Activated CD8-positive, alpha-beta memory T cell treated with anti-CD3 and anti-CD28 coated beads for 1 hour (primary cell): ENCODE measurements around the gene NPHP4.

Experiments
- DNase-seq, 2 donors: peaks; one replicate each; pipeline ENCODE4 v3.0.0-alpha.2; 2020; ENCODE audit warnings: low read depth in 1 of 2; ENCODE audit errors: extremely low read depth in 1 of 2

Gene NPHP4

GRCh38 chr1:5916572-5917280 is 75.5 kb downstream of the NPHP4 start:
- DNase-seq = no peak

- DNase-seq = no peak
Measured at GRCh38 chr1:5915587-5916571, 76.3 kb downstream of the NPHP4 start.

- DNase-seq = no peak
Measured at GRCh38 chr1:5914676-5915365, 77.4 kb downstream of the NPHP4 start.

- DNase-seq = no peak
Measured at GRCh38 chr1:5913876-5914275, 78.3 kb downstream of the NPHP4 start.

DNA sequence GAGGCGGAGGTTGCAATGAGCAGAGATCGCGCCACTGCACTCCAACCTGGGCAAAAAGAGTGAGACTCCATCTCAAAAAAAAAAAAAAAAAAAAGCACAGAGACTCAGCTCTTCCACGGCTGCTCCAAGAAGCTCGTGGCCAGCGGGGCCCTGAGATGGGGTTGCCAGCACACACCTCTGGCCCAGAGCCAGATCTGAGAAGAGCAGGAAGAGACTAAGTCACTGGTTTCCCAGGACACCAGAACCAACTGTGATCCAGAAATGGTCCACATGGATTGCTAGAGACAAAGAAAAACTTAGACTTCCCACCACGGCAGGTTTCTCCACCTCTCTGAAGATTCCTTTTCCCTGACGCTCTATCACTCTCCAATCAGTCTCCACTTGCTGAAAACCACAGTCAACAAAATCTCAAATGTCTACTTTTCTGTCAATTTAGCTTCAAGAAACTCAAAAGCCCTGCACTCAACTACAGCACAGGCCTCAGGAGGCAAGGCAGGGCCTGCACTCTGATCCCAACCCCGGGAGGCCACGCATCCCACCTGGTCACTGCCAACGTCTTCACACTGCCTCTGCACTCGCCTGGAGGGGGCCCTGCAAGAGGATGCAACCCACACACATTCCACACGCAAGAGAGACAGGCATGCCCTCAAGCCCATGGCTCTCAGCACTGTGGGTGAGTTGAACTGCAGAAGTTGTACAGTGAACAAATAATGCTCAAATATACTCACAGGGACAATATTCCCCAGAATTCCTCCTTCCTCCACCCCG is 79.0 kb downstream of the NPHP4 start:
- no peak for DNase-seq

DNA sequence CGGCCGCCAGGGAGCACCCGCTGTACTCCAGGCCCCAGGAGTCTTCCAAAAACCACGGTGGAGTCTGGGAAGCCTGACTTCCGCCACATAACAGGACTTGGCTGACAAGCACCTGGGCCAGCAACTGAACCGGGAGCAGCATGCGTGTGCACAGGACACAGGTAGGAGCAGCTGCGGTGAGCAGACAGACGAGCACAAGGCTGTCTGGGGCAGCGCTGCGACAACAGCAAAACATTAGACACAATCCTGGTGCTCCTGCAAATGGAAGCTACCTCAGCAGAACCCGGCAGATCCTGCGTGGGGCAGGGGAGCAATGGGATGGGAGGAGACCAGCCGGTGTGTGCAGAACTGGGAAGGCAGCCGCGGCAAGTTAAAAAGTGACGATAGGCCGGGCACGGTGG is 80.4 kb downstream of the NPHP4 start:
- DNase-seq = no peak

- DNase-seq = no peak
Measured at GRCh38 chr1:5911157-5911556, 81.1 kb downstream of the NPHP4 start.

DNA sequence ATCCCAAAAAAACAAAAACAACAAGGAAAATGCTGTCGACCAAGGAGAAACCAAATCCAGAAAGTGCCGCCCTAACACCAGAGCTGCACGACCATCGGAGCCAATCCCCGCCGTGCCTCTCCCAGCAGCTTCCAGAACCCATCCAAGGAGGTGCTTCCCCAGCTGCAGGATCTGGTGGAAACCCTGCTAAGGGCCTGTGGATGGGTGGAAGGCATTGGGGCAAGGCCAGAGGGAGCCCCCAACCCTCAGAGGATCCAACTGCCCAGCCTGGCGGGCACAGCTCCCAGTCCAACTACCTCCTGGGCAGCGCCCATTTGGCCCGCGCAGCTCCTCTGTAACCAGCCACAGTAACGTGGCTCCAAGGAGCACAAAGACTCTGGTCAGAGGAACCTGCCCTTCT is 81.6 kb downstream of the NPHP4 start:
- no peak for DNase-seq

DNA sequence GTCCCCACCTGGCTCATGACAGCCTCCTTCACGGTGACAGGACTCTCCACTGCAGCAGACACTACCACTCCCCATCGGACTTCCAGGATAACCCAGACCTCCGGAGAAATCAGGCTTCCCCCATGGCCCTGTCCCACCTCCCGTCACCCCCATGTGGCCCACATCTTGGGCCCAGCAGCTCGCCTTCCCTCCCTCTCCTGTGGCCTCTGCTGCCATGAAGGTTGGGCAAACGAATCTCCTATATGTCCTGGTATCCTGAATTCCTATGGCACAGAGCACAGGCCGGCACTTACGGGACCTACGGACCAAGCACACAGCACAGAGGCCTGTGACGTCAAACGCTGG is 82.0 kb downstream of the NPHP4 start:
- no peak for DNase-seq

DNA sequence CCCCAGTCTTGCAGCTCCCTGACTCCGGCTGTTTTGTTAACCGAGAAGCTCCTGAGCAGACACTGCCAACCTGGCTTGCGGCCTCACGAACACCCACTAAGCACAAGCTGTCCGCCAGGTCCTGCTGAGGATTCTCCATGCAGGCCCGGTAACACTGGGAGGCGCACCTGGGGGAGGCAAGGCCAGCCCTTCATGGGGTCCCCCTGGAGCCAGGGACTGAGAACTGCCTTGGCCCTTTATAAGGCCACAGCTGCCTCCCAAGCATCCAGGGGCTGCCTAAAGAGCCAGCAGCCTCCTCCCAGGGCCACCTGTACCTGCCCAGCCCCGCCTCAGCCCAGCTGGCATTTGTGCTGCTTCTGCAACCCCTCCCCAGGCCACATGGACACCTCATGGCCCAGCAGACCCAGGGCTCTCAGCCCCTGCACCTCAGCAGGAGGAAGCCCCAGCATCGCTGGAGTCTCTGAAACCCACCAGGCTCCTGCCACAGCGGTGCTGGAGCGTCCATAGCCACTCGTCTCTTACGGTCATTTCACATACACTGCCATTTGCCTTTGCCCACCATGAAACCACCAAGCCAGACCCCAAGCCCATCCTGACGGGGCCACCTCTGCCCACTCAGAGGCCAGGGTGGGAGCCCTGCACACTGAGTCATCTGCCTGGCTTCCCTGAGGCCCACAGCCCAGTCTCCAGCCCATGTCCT is 82.5 kb downstream of the NPHP4 start:
- no peak for DNase-seq

DNA sequence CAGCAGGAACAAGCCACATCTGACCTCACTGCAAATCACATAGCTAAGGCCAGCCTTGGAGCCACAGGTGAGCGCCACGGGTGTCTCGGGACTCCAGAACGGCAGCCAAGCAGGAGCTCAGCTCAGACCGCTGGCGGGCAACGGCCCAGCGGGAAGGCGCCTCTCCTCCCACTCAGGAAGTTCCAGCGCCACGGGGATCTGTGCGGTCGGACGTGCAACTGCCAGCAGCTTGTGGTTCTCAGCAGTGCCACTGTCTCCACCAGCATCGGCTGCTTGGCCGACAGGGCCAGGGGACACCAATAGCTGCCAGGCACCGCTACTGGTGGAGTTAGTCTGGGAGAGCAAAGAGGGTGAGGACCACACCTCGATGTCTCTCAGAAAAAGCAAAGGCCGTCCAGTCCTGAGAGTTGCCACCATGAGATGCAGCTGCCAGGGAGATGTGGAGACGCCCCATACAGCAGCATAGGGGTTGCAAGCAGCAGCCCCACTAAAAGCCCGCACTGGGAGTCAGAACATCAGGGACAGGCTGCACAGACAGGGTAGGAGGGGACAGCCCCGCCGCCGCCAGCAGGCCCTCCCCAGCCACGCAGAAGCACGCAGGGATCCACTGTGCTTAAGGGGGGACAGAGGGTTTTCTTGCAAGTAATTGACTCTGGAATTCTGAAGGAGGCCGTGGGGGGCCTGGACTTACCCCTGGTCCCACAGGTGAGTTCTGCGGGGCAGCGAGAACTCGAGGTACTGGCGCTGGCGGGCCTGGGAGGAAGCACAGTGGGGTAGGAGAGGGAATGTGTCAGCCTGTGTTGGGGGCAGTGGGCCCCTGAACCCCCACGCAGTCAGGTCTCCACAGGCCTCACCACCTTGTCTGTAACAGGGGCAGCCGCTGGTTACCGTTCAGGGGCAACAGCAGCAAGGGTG is 83.5 kb downstream of the NPHP4 start:
- no peak for DNase-seq

GRCh38 chr1:5907966-5908365 is 84.3 kb downstream of the NPHP4 start:
- no peak for DNase-seq

- DNase-seq = no peak
Measured at GRCh38 chr1:5907386-5907785, 84.8 kb downstream of the NPHP4 start.

DNA sequence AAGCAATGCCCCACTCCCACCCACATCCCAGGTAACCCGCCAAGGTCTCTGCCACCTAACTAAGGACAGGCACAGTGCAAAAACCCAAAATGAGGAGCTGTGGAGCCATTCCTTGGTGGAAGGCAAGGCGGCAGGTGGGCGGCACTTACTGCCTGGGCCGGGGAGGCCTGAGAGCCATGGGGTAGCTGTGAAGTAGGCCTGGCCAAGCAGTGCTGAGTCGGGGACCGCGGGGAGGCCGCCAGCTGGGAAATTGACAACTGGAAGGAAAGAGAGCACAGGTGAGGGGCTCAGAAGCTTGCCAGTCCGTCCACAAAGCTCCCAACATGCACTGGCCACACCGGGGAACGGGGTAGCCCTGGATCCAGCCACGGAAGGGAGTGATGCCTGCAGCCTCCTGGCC is 85.3 kb downstream of the NPHP4 start:
- no peak for DNase-seq

DNA sequence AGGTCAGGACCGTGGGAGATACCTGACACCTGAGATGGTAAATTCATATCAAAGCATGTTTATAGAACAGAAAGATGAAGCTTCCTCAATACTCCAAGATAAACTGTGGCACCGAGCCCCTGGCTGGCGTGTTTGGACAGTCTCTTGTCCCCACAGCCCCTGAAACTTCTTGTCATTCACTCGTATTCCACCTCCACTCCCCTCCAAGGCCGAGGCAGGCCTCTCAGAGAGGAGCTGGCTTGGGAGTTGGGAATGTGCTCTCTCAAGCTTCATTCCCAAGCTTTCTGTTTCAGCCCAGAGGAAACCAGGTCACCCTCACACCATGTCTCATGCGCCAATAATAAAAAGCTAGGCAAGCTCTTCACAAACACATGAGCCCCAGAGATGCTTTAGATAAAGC is 86.1 kb downstream of the NPHP4 start:
- no peak for DNase-seq

GRCh38 chr1:5905436-5905835 is 86.8 kb downstream of the NPHP4 start:
- DNase-seq = no peak

DNA sequence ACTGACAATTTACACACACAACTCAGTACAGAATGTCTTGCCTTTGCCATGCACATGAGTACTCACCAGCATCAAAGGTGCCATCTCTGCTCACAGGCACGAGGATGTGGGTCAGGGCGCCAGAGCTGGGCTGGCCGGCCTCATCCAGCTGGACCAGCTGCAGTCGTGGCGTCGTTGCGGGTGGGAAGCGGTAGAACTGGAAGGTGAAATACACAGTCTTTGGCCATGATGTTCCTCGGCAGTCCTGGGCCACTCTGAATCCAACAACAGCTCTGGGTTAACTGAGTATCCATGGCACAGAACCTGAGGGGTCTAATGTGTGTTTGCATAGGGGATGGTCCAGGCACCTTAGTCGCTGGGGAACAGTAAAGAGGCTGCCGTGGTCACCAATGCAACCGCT is 87.7 kb downstream of the NPHP4 start:
- no peak for DNase-seq

DNA sequence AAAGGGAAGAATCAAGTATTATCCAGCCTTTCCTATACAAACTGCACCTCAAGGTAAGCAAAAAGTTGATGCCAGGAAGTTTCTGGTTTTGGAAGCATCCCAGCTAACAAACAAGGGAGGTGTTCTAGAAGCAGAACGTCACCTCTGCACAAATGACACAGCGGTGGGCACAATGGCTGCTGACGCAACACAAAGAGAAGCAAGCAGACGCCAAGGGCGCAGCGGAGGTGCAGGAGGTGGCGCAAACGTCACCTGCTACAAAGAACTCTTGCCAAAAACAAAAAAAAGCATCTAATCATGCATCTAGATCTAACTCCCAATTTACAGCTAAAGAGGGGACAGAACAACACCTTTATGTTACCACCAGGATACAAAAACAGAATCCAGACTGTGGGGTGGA is 88.5 kb downstream of the NPHP4 start:
- no peak for DNase-seq

- DNase-seq = no peak
Measured at GRCh38 chr1:5903031-5903430, 89.2 kb downstream of the NPHP4 start.
